Activated T-helper 2 cell treated with anti-CD3 and anti-CD28 coated beads, Interferon-gamma antibody, Interleukin-2, Interleukin-4, amounts not matched to agents 10 μg/mL and 5 μg/mL and 100 μg/mL, durations not matched to agents 14 hours and 24 hours and 36 hours (primary cell): ENCODE results near the gene RAP1GAP2. TPM values are rescaled to one million over a fixed set of nuclear protein-coding genes. Genes with fewer than 3 reads are reported as not detected.

Experiments
- DNase-seq: peaks from one replicate; pipeline ENCODE4 v3.0.0; 2021; ENCODE audit warnings: low spot score
- H3K27ac Mint-ChIP-seq: one replicate; pipeline ENCODE4 v1.8.0; 2021; ENCODE audit warnings: mixed read lengths
- H3K27me3 Mint-ChIP-seq: one replicate; pipeline ENCODE4 v1.8.0; 2021; ENCODE audit warnings: low read depth, mixed read lengths
- H3K36me3 Mint-ChIP-seq: one replicate; pipeline ENCODE4 v1.8.0; 2021; ENCODE audit warnings: low read depth, mixed read lengths
- H3K4me1 Mint-ChIP-seq: one replicate; pipeline ENCODE4 v1.8.0; 2021; ENCODE audit warnings: low read depth, mixed read lengths
- H3K4me3 Mint-ChIP-seq: one replicate; pipeline ENCODE4 v1.8.0; 2021; ENCODE audit warnings: low read depth, mild to moderate bottlenecking, moderate library complexity, mixed read lengths
- H3K9me3 Mint-ChIP-seq: one replicate; pipeline ENCODE4 v1.8.0; 2021; ENCODE audit warnings: mixed read lengths
- intact Hi-C: fragments of 100-400 bp; cut with micrococcal nuclease; formaldehyde crosslinking; loops from one replicate; pipeline ENCODE4 v1.15.1; 2023
- total RNA-seq: library from RNA; stranded (reverse); gene quantifications from 2 replicates; pipeline ENCODE4 v1.2.3, GENCODE V29; 2022

RAP1GAP2 gene
- total RNA-seq, 1 donor from 2014 or later, result 0.46 TPM

GRCh38 chr17:2852729-2853282, 56.6 kb downstream of the RAP1GAP2 start:
- Mint-ChIP-seq H3K36me3 (no peaks in the 10 kb centered on the region), H3K9me3 (no peaks in the 10 kb centered on the region), H3K4me3 (no peak overlapping the region), H3K27ac (no peak overlapping the region), H3K4me1 (peaks cover 14% of the 10 kb centered on the region), H3K27me3 (peaks cover 45% of the 10 kb centered on the region)
- DNase-seq, result no peak
- intact Hi-C loops, result no loop called here

GRCh38 chr17:2853283-2854142, 57.3 kb downstream of the RAP1GAP2 start:
- peak; percentile 24 for DNase-seq
- Mint-ChIP-seq H3K9me3 (no peaks in the 10 kb centered on the region), H3K4me1 (peaks cover 10% of the 10 kb centered on the region), H3K27me3 (peaks cover 48% of the 10 kb centered on the region), H3K36me3 (no peaks in the 10 kb centered on the region), H3K4me3 (peak overlapping the region; percentile 78), H3K27ac (no peak overlapping the region)
- intact Hi-C loops, result no loop called here

GRCh38 chr17:2854143-2855055, 58.2 kb downstream of the RAP1GAP2 start:
- H3K4me3 Mint-ChIP-seq, result peak overlapping the region; percentile 78
- H3K36me3 Mint-ChIP-seq, result no peaks in the 10 kb centered on the region
- no peak for DNase-seq
- H3K9me3 Mint-ChIP-seq, result no peaks in the 10 kb centered on the region
- H3K27me3 Mint-ChIP-seq, result peaks cover 44% of the 10 kb centered on the region
- intact Hi-C loops, result no loop called here
- no peak overlapping the region for H3K27ac Mint-ChIP-seq
- H3K4me1 Mint-ChIP-seq, result peaks cover 6% of the 10 kb centered on the region

- H3K9me3 Mint-ChIP-seq, result no peaks in the 10 kb centered on the region
- no peak overlapping the region for H3K27ac Mint-ChIP-seq
- H3K36me3 Mint-ChIP-seq, result no peaks in the 10 kb centered on the region
- peaks cover 44% of the 10 kb centered on the region for H3K27me3 Mint-ChIP-seq
- intact Hi-C loops, result no loop called here
- DNase-seq, result no peak
- H3K4me1 Mint-ChIP-seq, result peaks cover 6% of the 10 kb centered on the region
- H3K4me3 Mint-ChIP-seq, result peak overlapping the region; percentile 21
Measured at GRCh38 chr17:2855063-2855600, 58.9 kb downstream of the RAP1GAP2 start.

GRCh38 chr17:2856727-2857126, 60.5 kb downstream of the RAP1GAP2 start:
- Mint-ChIP-seq H3K4me3 (no peak overlapping the region), H3K36me3 (no peaks in the 10 kb centered on the region), H3K9me3 (no peaks in the 10 kb centered on the region), H3K27ac (no peak overlapping the region), H3K4me1 (peaks cover 6% of the 10 kb centered on the region), H3K27me3 (peaks cover 37% of the 10 kb centered on the region)
- no peak for DNase-seq
- intact Hi-C loops, result no loop called here

GRCh38 chr17:2860045-2860444, 63.8 kb downstream of the RAP1GAP2 start:
- Mint-ChIP-seq H3K27me3 (peaks cover 19% of the 10 kb centered on the region), H3K27ac (no peak overlapping the region), H3K9me3 (no peaks in the 10 kb centered on the region), H3K4me3 (no peak overlapping the region), H3K4me1 (peaks cover 2% of the 10 kb centered on the region), H3K36me3 (no peaks in the 10 kb centered on the region)
- no peak for DNase-seq
- intact Hi-C loops, result no loop called here

GRCh38 chr17:2860883-2861282, 64.6 kb downstream of the RAP1GAP2 start:
- H3K36me3 Mint-ChIP-seq, result no peaks in the 10 kb centered on the region
- H3K4me1 Mint-ChIP-seq, result peaks cover 2% of the 10 kb centered on the region
- no peak for DNase-seq
- H3K27me3 Mint-ChIP-seq, result peaks cover 15% of the 10 kb centered on the region
- no peak overlapping the region for H3K4me3 Mint-ChIP-seq
- intact Hi-C loops, result no loop called here
- H3K27ac Mint-ChIP-seq, result no peak overlapping the region
- no peaks in the 10 kb centered on the region for H3K9me3 Mint-ChIP-seq

GRCh38 chr17:2862197-2862596, 66.0 kb downstream of the RAP1GAP2 start:
- Mint-ChIP-seq H3K4me3 (no peak overlapping the region), H3K36me3 (no peaks in the 10 kb centered on the region), H3K4me1 (no peaks in the 10 kb centered on the region), H3K9me3 (no peaks in the 10 kb centered on the region), H3K27ac (no peak overlapping the region), H3K27me3 (peaks cover 4% of the 10 kb centered on the region)
- intact Hi-C loops, result no loop called here
- no peak for DNase-seq

- H3K27ac Mint-ChIP-seq, result no peak overlapping the region
- no peaks in the 10 kb centered on the region for H3K4me1 Mint-ChIP-seq
- H3K36me3 Mint-ChIP-seq, result no peaks in the 10 kb centered on the region
- no peaks in the 10 kb centered on the region for H3K9me3 Mint-ChIP-seq
- no peak for DNase-seq
- no peaks in the 10 kb centered on the region for H3K27me3 Mint-ChIP-seq
- intact Hi-C loops, result no loop called here
- H3K4me3 Mint-ChIP-seq, result no peak overlapping the region
Measured at GRCh38 chr17:2863204-2863603, 67.0 kb downstream of the RAP1GAP2 start.

- Mint-ChIP-seq H3K4me3 (no peak overlapping the region), H3K36me3 (no peaks in the 10 kb centered on the region), H3K9me3 (no peaks in the 10 kb centered on the region), H3K27ac (no peak overlapping the region), H3K27me3 (no peaks in the 10 kb centered on the region), H3K4me1 (no peaks in the 10 kb centered on the region)
- intact Hi-C loops, result no loop called here
- DNase-seq, result no peak
Measured at GRCh38 chr17:2865228-2865627, 69.0 kb downstream of the RAP1GAP2 start.

GRCh38 chr17:2867441-2868424, 71.5 kb downstream of the RAP1GAP2 start:
- no peak overlapping the region for H3K27ac Mint-ChIP-seq
- no peak overlapping the region for H3K4me3 Mint-ChIP-seq
- intact Hi-C loops, result no loop called here
- no peak for DNase-seq
- no peaks in the 10 kb centered on the region for H3K9me3 Mint-ChIP-seq
- no peaks in the 10 kb centered on the region for H3K36me3 Mint-ChIP-seq
- H3K4me1 Mint-ChIP-seq, result no peaks in the 10 kb centered on the region
- H3K27me3 Mint-ChIP-seq, result no peaks in the 10 kb centered on the region

GRCh38 chr17:2869604-2870003, 73.4 kb downstream of the RAP1GAP2 start:
- H3K27ac Mint-ChIP-seq, result no peak overlapping the region
- H3K4me3 Mint-ChIP-seq, result no peak overlapping the region
- DNase-seq, result no peak
- H3K9me3 Mint-ChIP-seq, result no peaks in the 10 kb centered on the region
- intact Hi-C loops, result no loop called here
- H3K4me1 Mint-ChIP-seq, result no peaks in the 10 kb centered on the region
- no peaks in the 10 kb centered on the region for H3K27me3 Mint-ChIP-seq
- H3K36me3 Mint-ChIP-seq, result no peaks in the 10 kb centered on the region
